HUES64 (cell line): ENCODE data around the gene TMC8.
A peak's percentile ranks its signal among the peaks of the same experiment; 100 is the strongest.

ENCODE experiments used
- H3K27ac ChIP-seq: 2 replicates; pipeline ENCODE4 v1.7.0; 2013; ENCODE audit warnings: low read depth, low read length, inconsistent platforms
- H3K27me3 ChIP-seq: 2 replicates; pipeline ENCODE4 v1.6.1; 2013; ENCODE audit warnings: mild to moderate bottlenecking, low read length; ENCODE audit not compliant: insufficient read depth
- H3K36me3 ChIP-seq: 2 replicates; pipeline ENCODE4 v1.6.1; 2013; ENCODE audit warnings: mild to moderate bottlenecking, low read length; ENCODE audit not compliant: insufficient read depth
- H3K4me1 ChIP-seq: 2 replicates; pipeline ENCODE4 v1.6.1; 2013; ENCODE audit warnings: mild to moderate bottlenecking, low read length, moderate library complexity; ENCODE audit not compliant: insufficient read depth
- H3K4me3 ChIP-seq: 2 replicates; pipeline ENCODE4 v1.5.1; 2013; ENCODE audit warnings: mild to moderate bottlenecking, low read length, moderate library complexity
- H3K9ac ChIP-seq: 2 replicates; pipeline ENCODE4 v1.6.1; 2013; ENCODE audit warnings: mild to moderate bottlenecking, low read depth, low read length
- H3K9me3 ChIP-seq: 2 replicates; pipeline ENCODE4 v1.6.1; 2013; ENCODE audit warnings: low read depth, low read length; ENCODE audit not compliant: insufficient read depth
- WGBS: fragments of 150-250, 120-280 bp; methylation state at CpG from one replicate; pipeline ENCODE4 v1.1.7; 2013; ENCODE audit warnings: missing lambda C conversion rate; 5-methylcytosine and 5-hydroxymethylcytosine counted together

TMC8 gene

DNA sequence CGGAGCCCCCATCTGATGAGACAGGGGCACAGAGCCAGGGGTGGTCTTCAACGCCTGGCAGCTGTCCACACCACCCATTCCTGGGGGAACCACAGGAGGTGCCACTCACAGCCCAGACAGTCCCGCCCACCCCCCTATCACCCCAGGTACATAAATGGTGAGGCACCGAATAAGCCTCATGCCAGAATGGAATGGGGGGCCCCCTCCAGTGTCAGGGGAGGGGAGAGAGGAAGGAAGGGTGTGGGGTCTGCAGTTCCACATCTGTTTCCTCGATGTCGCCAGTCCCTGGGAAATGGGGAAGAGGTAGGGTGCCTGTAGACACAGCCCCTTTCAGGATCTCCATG is 3.7 kb upstream of the TMC8 start:
- Histone ChIP-seq H3K27ac (peak overlapping the region; percentile 56; the same call in 1 of the 2 replicates), H3K4me3 (peak overlapping the region; percentile 84), H3K9ac (no peak overlapping the region), H3K9me3 (no peaks in the 10 kb centered on the region), H3K36me3 (peaks cover 28% of the 10 kb centered on the region), H3K27me3 (peaks cover 16% of the 10 kb centered on the region), H3K4me1 (peaks cover 13% of the 10 kb centered on the region)
- WGBS = 78% methylated on average over 5 of the region's 6 CpGs

DNA sequence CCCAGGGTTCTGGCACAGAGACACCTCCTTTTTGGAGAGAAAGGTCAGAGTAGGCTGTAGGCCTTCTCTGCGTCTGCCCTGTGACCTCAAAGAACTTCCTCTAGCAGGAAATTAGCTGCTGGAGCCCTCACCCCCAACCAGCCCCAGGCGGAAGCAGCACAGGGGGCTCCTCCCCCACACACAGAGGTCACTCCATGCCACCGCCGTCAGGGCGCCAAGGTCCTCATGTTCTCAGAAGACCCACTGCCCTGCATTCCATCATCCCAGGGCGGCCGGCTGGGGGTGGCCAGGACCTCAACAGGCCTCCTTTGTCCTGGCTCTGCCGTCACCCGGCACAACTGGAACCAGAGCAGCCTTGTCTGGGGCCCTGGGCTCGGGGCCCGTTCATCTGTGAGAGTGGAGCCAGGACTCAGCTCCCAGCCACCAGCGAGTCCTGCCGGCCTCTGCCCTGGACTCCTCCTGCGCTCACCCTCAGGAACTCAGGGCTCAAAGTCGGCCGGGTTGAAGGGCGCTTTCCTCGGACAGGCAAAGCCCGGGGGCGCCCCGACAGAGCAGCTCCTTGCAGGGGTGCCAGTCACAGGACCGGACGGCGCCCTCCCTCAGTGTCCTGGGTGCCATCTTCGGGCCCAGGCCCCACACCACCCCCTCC is 3.2 kb upstream of the TMC8 start:
- Histone ChIP-seq H3K27ac (peak overlapping the region; percentile 56; the same call in 1 of the 2 replicates), H3K4me1 (peaks cover 13% of the 10 kb centered on the region), H3K4me3 (peak overlapping the region; percentile 84), H3K9ac (peak overlapping the region; percentile 70), H3K9me3 (no peaks in the 10 kb centered on the region), H3K36me3 (peaks cover 24% of the 10 kb centered on the region), H3K27me3 (peaks cover 20% of the 10 kb centered on the region)
- WGBS = 11% methylated on average over 25 of the region's 25 CpGs

DNA sequence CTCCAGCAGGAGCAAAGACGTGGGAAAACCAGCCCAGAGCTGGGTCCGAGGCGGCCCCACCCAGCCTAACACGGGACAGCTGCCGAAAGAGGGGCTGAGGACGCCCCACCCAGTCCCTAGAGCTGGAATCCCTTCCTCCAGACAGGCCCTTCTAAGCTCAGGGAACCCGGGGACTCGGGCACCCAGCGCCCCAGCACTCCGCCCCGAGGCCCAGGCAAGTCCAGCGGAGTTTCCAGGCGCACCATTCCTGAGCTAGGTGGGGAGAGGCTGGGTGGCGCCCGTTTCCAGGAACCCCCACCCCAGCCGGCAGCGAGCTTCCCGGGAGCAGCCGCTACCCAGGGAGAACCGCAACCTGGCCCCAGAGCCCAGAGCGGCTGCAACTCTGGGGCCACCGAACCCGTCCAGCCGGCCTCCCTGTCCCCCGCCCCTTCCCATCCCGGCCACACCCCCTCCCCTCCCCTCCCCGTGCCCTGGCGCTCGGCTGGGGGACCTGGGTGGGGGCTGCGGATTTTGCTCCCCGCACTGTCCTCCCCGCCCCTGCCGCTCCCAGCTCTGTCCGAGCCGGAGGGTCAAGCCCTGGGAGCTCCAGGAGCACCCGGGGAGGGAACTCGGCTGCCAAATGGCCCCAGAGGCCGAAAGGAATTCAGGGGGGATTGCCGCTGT is 2.6 kb upstream of the TMC8 start:
- peaks cover 13% of the 10 kb centered on the region for H3K4me1 ChIP-seq
- H3K27me3 ChIP-seq = peaks cover 27% of the 10 kb centered on the region
- WGBS = under 1% methylated on average over 37 of the region's 39 CpGs
- H3K36me3 ChIP-seq = peaks cover 17% of the 10 kb centered on the region
- H3K4me3 ChIP-seq = peak overlapping the region; percentile 84
- peak overlapping the region; percentile 88; the same call in 1 of the 2 replicates for H3K27ac ChIP-seq
- peak overlapping the region; percentile 82 for H3K9ac ChIP-seq
- no peaks in the 10 kb centered on the region for H3K9me3 ChIP-seq

DNA sequence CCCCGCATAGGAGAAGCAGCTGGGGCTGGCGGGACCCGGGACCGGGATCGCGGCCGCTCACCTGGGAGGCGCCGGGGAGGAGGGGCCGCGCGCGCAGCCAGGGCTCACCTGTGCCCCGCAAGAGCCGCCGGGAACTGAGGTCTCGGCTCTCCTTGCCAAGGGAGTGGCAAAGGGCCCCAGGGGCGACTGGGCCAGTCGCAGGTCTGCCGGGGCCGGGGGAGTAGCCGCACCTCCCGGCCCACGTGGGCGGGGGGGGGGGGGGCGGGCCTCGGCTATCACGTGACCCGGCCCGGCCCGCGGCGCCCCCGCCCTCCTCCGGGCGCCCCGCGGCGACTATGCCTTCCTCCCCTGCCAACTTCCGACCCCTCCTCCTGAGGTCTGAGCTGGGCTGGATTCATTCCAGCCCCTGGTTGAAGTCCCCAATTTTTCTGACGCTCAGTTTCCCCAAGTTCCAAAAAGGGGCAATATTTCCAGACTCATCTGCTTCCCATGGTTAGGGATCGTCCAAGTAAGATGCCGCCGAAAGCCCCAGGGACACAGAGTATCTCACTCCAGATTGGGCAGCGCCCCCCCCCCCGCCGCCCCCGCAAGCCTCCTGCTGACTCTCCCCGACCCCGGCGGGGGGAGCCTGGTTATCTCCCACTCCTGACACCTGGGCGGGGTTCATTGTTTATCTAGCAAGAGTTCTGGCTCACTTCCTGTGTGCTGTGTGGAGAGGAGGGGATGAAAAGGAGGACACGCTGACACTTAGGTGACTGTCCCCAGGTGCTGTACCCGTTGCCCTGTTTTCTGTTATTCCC is 1.8 kb upstream of the TMC8 start, which contains the start of gene TMC6:
Gene TMC6 (minus strand): TSS at position 205 of the 800 bp plus-strand sequence. CDS start 1,923 bp downstream, outside the sequence.
- peak within 1 kb of the TSS; percentile 88; the same call in 1 of the 2 replicates for H3K27ac ChIP-seq
- H3K36me3 ChIP-seq = peaks cover 10% of the 10 kb centered on the region
- peak within 1 kb of the TSS; percentile 82 for H3K9ac ChIP-seq
- 3% methylated on average over 53 of the region's 54 CpGs for WGBS
- H3K9me3 ChIP-seq = no peaks in the 10 kb centered on the region
- peaks cover 34% of the 10 kb centered on the region for H3K27me3 ChIP-seq
- peaks cover 13% of the 10 kb centered on the region for H3K4me1 ChIP-seq
- peak within 1 kb of the TSS; percentile 84 for H3K4me3 ChIP-seq

DNA sequence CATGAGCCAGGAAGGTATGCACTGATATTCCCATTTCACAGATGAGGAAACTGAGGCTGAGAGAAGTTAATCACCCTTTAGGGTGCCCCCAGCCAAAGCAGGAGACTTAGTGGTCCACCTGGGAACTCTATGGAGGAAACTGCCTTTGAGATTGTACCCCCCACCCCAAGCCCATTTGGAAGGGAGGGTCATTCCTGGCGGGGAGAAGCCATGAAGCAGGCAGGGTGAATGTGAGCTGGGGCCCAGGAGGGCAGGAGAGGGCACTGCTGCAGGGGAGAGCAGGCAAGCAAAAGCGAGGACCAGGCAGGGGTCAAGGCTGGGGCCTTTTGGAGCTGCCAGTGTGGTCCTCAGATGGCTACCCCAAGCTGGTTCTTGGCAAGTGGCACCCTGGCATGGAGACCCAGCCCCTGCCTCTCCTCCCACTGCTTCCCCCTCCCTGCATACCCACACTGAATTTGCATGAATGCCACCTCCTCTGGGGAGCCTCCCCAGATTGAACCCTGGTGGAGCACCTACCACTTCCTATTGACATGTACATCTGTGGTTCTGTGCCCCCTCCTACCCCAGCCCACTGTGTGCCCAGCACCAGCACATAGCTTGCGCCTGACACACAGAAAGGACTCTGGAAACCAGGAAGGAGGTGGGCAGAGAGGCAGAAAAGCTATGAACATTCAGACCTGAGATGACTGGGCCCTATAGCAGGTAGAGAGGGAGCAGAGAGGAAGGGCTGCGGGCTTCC is 1.1 kb upstream of the TMC8 start:
- 85% methylated on average over 4 of the region's 4 CpGs for WGBS
- Histone ChIP-seq H3K9ac (no peak overlapping the region), H3K9me3 (no peaks in the 10 kb centered on the region), H3K27ac (no peak overlapping the region), H3K27me3 (peaks cover 38% of the 10 kb centered on the region), H3K4me3 (peak overlapping the region; percentile 84), H3K4me1 (peaks cover 13% of the 10 kb centered on the region), H3K36me3 (0 out of 2 replicates have a peak, but pooled peaks cover 6% of the 10 kb centered on the region)

DNA sequence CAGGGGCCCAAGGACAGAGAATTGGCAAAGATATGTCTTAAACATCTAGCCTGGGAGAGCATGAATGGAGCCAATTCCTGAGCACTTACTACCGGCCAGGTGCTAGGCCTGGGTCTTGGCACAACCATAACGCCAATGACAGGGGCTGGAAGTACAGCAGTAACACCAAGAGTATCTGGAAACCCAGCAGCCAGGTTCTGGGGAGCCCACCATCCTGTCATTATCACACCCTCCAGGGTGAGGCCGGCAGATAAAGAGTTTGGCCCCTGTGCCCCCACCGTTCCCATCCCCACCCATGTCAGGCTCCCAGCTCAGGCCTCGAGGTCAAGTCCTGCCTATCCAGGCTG is 508 bp upstream of the TMC8 start:
- Histone ChIP-seq H3K36me3 (0 out of 2 replicates have a peak, but pooled peaks cover 3% of the 10 kb centered on the region), H3K4me3 (no peak overlapping the region), H3K9ac (no peak overlapping the region), H3K4me1 (peaks cover 13% of the 10 kb centered on the region), H3K9me3 (no peaks in the 10 kb centered on the region), H3K27me3 (peaks cover 38% of the 10 kb centered on the region), H3K27ac (no peak overlapping the region)
- 76% methylated on average over 5 of the region's 5 CpGs for WGBS

DNA sequence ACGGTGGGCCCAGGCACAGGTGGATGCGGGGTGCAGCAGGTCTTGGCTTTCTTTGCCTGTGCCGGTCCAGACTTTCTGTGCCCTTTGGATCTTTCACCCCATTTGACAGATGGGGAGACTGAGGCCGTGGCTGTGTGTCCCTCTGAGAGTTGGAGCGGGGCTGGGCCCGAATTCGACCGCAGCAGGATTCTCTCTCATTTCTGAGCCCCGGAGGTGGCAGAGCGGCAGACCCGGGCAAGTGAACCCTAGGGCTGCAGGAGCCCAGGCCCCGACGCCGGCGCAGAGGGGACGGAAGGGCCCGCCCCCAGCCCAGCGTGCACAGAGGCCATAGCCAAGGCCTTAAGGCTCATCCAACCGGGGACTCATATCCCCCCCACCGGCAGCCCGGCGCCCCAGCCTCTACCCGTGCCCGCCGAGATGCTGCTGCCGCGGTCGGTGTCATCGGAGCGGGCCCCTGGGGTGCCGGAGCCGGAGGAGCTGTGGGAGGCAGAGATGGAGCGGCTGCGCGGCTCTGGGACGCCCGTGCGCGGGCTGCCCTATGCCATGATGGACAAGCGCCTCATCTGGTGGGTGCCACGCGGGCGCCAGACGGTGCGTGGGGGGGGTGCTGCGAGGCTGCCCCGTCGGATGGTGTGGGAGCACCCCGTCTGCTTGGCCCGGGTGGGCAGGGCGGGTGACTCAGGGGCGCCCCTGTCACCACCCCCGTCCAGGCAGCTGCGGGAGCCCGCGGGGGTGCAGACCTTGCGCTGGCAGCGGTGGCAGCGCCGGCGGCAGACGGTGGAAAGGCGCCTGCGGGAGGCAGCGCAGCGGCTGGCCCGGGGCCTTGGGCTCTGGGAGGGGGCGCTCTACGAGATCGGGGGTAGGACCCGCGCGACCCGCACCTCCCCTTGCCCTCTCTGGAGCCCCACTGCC is 857 bp downstream of the TMC8 start:
- no peak overlapping the region for H3K9ac ChIP-seq
- no peak overlapping the region for H3K27ac ChIP-seq
- peaks cover 38% of the 10 kb centered on the region for H3K27me3 ChIP-seq

DNA sequence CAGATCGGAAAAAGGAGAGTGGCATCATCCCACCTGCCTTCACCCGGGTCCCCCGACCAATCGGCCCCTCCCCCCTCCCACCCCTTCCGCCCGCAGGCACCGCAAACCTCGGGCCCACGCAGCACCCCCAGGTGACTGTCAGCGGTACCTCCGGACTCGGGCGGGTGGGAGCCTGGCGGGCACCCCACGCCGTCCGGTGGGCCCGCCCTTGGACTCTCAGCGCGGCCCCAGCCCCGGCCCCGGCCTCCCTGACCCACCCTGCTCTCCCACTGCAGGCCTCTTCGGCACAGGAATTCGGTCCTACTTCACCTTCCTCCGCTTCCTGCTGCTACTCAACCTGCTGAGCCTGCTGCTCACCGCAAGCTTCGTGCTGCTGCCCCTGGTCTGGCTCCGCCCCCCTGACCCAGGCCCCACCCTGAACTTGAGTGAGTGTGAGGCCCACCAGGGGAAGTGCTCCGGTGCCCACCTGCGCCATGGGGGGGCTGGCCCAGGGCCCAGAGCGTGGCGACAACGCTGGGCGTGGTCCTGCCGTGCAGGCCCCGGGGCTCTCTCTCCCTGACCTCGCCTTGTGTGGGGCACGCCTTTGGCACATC is 1.6 kb downstream of the TMC8 start:
- H3K9ac ChIP-seq = no peak overlapping the region
- no peaks in the 10 kb centered on the region for H3K9me3 ChIP-seq
- H3K27me3 ChIP-seq = peaks cover 38% of the 10 kb centered on the region
- WGBS = 17% methylated on average over 38 of the region's 38 CpGs
- H3K4me3 ChIP-seq = peak overlapping the region; percentile 37
- peaks cover 8% of the 10 kb centered on the region for H3K4me1 ChIP-seq
- H3K27ac ChIP-seq = no peak overlapping the region
- no peaks in the 10 kb centered on the region for H3K36me3 ChIP-seq

More for the DNA sequence above, 857 bp downstream of the TMC8 start:
- Histone ChIP-seq H3K4me1 (peaks cover 13% of the 10 kb centered on the region), H3K9me3 (no peaks in the 10 kb centered on the region), H3K4me3 (peak overlapping the region; percentile 37), H3K36me3 (no peaks in the 10 kb centered on the region)
- 26% methylated on average over 72 of the region's 74 CpGs for whole genome bisulfite sequencing

DNA sequence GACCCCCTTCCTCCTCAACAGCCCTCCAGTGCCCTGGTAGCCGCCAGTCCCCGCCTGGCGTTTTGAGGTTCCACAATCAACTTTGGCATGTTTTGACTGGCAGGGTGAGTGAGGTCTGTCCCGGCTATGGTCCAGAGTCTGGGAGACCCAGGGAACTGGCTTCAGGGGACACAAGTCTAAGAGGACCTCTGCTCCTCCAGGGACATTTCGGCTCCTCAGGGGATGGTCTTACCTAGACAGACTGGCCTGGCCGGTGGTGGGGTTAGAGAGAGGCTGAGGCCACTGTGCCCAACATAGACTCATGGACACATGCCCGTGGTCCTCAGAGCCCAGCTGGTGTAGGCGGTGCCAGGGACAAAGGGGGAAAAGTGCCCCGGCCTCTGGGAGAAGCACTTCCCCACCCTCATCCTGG is 2.2 kb downstream of the TMC8 start:
- Histone ChIP-seq H3K9ac (no peak overlapping the region), H3K4me3 (no peak overlapping the region), H3K36me3 (no peaks in the 10 kb centered on the region), H3K27ac (no peak overlapping the region), H3K4me1 (peaks cover 4% of the 10 kb centered on the region; the same call in 1 of the 2 replicates), H3K27me3 (peaks cover 38% of the 10 kb centered on the region), H3K9me3 (no peaks in the 10 kb centered on the region)
- 90% methylated on average over 9 of the region's 9 CpGs for WGBS
